ENCODE data around the gene TACSTD2.
"Not testable (repeated sequence)": the region's sequence is repeated elsewhere in the genome, so short reads cannot be mapped to it uniquely, and the experiment has no call there.

Gene TACSTD2

GRCh38 chr1:58545591-58546519 lies 31.2 kb downstream of the TACSTD2 start:
- CTCF ChIA-PET: interaction anchor here (0.6 to 5.4 kb wide), 22 partner anchors 7 to 1213 kb away, joined by 3 to 60 read pairs (median 4); no protein-coding TSS in a partner anchor

DNA sequence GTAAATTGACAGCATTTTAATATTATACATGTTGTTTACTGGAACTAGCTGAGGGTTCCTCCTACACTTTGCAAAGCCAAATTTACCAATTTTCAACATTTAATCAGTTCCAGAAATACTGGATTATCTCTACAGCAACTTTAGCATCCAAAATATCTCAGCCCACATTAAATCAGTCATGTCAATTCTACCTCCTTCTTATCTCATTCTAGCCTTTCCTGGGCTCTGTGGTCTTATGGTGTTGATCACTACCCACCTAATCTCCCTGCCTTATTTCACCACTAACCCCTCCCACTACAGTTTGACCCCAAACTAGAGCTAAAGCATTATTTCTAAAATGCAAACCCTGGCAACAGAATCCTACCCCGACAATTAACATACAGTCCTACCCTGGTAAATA lies 33.8 kb downstream of the TACSTD2 start:
- no peak for TF ChIP-seq CTCF (IDR thresholded peaks at IDR 0.05; ENCODE audit: control extremely low read depth, extremely low read depth, low read depth, missing control alignments)
- ChIA-PET POLR2A (no interaction called here), CTCF (interaction anchor here (0.6 to 1.6 kb wide), 6 partner anchors 8 to 63 kb away, joined by 3 to 16 read pairs (median 3); no protein-coding TSS in a partner anchor)
- no peak for DNase-seq (ENCODE audit: extremely low spot score)

More at GRCh38 chr1:58545591-58546519, 31.2 kb downstream of the TACSTD2 start:
- POLR2A ChIA-PET: interaction anchor here (0.7 to 0.8 kb wide), 4 partner anchors 17 to 794 kb away, joined by 3 to 4 read pairs (median 3); no protein-coding TSS in a partner anchor
- peak; percentile 59 for DNase-seq (ENCODE audit: extremely low spot score)
- TF ChIP-seq CTCF (IDR thresholded peaks at IDR 0.05; ENCODE audit: control extremely low read depth, extremely low read depth, low read depth, missing control alignments): no peak

DNA sequence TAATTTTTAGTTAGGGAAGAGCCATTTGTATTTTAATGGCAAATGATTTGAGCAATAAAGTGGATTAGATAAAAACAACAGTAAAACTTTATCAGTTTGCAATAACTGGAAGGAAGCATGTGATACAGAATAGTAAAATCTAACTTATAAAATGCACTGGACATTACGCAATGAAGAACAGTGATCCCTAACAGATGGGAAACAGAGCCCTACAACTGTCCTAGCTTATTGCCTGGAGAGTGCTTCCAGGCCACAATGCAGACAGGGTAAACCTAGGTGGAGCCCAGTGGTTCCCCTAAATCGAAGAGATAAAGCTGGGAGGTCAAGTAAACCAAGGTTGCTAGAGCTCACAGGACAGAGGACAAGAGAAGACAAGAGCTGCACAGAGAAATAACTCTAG lies 37.5 kb downstream of the TACSTD2 start:
- POLR2A ChIA-PET: no interaction called here
- CTCF ChIA-PET: interaction anchor here (1.3 to 1.9 kb wide), 5 partner anchors 14 to 113 kb away, joined by 3 to 7 read pairs (median 5); no protein-coding TSS in a partner anchor
- no peak for DNase-seq (ENCODE audit: extremely low spot score)
- TF ChIP-seq CTCF (IDR thresholded peaks at IDR 0.05; ENCODE audit: control extremely low read depth, extremely low read depth, low read depth, missing control alignments): no peak

GRCh38 chr1:58538821-58539220 lies 38.2 kb downstream of the TACSTD2 start:
- no peak for TF ChIP-seq CTCF (IDR thresholded peaks at IDR 0.05; ENCODE audit: control extremely low read depth, extremely low read depth, low read depth, missing control alignments)
- DNase-seq (ENCODE audit: extremely low spot score): no peak
- POLR2A ChIA-PET: no interaction called here
- CTCF ChIA-PET: interaction anchor here (0.7 to 1.9 kb wide), 5 partner anchors 8 to 114 kb away, joined by 3 to 7 read pairs (median 5); partner anchors contain the start of gene OMA1

DNA sequence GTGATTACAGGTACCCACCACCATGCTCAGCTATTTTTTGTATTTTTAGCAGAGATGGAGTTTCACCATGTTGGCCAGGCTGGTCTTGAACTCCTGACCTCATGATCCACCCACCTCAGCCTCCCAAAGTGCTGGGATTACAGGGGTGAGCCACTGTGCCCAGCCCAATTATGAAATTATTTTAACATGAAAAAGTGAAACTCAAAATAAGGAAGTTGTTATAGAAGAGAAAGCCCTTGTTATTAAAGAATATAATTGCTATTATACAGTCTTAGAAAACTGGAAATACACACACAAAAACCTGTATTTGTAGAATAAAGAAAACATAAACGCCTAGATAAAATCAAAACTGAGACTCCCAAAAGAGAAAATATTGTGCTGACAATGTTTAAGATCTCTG lies 45.2 kb downstream of the TACSTD2 start:
- CTCF ChIA-PET: interaction anchor here (1.6 kb wide), 1 partner anchor 15 kb away, joined by 3 read pairs; the partner anchor contains the start of gene OMA1
- POLR2A ChIA-PET; DNase-seq (ENCODE audit: extremely low spot score): not testable (repeated sequence)

GRCh38 chr1:58529284-58529683 lies 47.8 kb downstream of the TACSTD2 start:
- CTCF ChIA-PET: no interaction called here
- TF ChIP-seq CTCF (IDR thresholded peaks at IDR 0.05; ENCODE audit: control extremely low read depth, extremely low read depth, low read depth, missing control alignments): no peak
- no peak for DNase-seq (ENCODE audit: extremely low spot score)
- POLR2A ChIA-PET: no interaction called here

DNA sequence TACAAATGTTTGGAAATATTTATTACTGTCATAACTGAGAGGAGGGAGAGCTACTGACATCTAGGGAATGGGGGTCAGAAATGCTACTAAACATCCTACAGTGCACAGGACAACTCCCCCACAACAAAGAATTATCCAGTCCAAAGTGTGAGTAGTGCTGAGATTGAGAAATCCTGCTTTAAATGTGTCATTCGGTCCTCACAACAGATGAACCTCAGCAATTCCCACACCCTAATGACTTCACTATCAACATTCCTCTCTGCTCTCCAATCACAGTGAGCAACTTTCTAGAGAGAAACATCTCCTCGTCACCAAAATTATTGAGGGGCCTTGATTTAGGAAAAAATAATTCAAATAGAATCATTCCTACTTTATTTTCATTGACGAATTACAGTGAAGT lies 48.5 kb downstream of the TACSTD2 start:
- DNase-seq (ENCODE audit: extremely low spot score): no peak
- POLR2A ChIA-PET: interaction anchor here (0.5 kb wide), 1 partner anchor 17 kb away, joined by 3 read pairs; no protein-coding TSS in a partner anchor
- CTCF ChIA-PET: interaction anchor here (0.9 to 3.0 kb wide), 4 partner anchors 13 to 124 kb away, joined by 3 to 22 read pairs (median 6); partner anchors contain the start of gene OMA1
- TF ChIP-seq CTCF (IDR thresholded peaks at IDR 0.05; ENCODE audit: control extremely low read depth, extremely low read depth, low read depth, missing control alignments): no peak
